Mesenchymal stem cell (in vitro differentiated cells and primary cell): ENCODE results near the gene OXLD1.

ENCODE experiments used
- DNase-seq: peaks from one replicate; pipeline ENCODE4 v3.0.0-alpha.2; 2013
- H2AFZ ChIP-seq: one replicate; pipeline ENCODE4 v1.6.1; 2013; ENCODE audit warnings: low read depth, mild to moderate bottlenecking, control low read depth, inconsistent platforms, low read length, moderate library complexity
- H2AK5ac ChIP-seq: 2 replicates; pipeline ENCODE4 v1.6.1; 2013; ENCODE audit warnings: low read length, moderate library complexity, mild to moderate bottlenecking, inconsistent platforms; ENCODE audit not compliant: severe bottlenecking
- H2BK120ac ChIP-seq: one replicate; pipeline ENCODE4 v1.6.1; 2013; ENCODE audit warnings: low read depth, mild to moderate bottlenecking, inconsistent platforms, low read length, moderate library complexity
- H2BK12ac ChIP-seq, 2 experiments: one replicate each; pipeline ENCODE4 v1.6.1; 2013; ENCODE audit warnings: inconsistent platforms in 2 of 2, low read length in 2 of 2, mild to moderate bottlenecking in 2 of 2, moderate library complexity in 2 of 2, control low read depth in 1 of 2
- H2BK15ac ChIP-seq: one replicate; pipeline ENCODE4 v1.6.1; 2013; ENCODE audit warnings: mild to moderate bottlenecking, low read depth, inconsistent platforms; ENCODE audit not compliant: poor library complexity, severe bottlenecking
- H2BK5ac ChIP-seq: 2 replicates; pipeline ENCODE4 v1.6.1; 2013; ENCODE audit warnings: low read depth, mild to moderate bottlenecking, low read length, control low read depth, inconsistent platforms; ENCODE audit not compliant: poor library complexity, severe bottlenecking
- H3K14ac ChIP-seq, 2 experiments: one replicate each; pipeline ENCODE4 v1.6.1; 2013; ENCODE audit warnings: inconsistent platforms in 2 of 2, low read length in 2 of 2, control low read depth in 1 of 2, mild to moderate bottlenecking in 1 of 2, moderate library complexity in 1 of 2
- H3K18ac ChIP-seq, 2 experiments: one replicate each; pipeline ENCODE4 v1.6.1; 2013; ENCODE audit warnings: inconsistent platforms in 2 of 2, low read length in 2 of 2, control low read depth in 1 of 2, low read depth in 1 of 2, mild to moderate bottlenecking in 1 of 2
- H3K23ac ChIP-seq, 2 experiments: one replicate each; pipeline ENCODE4 v1.6.1; 2013; ENCODE audit warnings: inconsistent platforms in 2 of 2, low read length in 2 of 2, mild to moderate bottlenecking in 2 of 2, moderate library complexity in 2 of 2, control low read depth in 1 of 2
- H3K27ac ChIP-seq: 2 replicates; pipeline ENCODE4 v1.5.1; 2013; ENCODE audit warnings: mild to moderate bottlenecking, moderate library complexity, low read length, control low read depth, inconsistent platforms; ENCODE audit not compliant: poor library complexity, severe bottlenecking
- H3K27me3 ChIP-seq, 2 experiments: 2 replicates each; pipeline versions ENCODE4 v1.6.1 to v1.7.0; 2013; ENCODE audit warnings: low read length in 2 of 2, mild to moderate bottlenecking in 2 of 2, moderate library complexity in 2 of 2, control low read depth in 1 of 2, inconsistent platforms in 1 of 2; ENCODE audit not compliant: control insufficient read depth in 1 of 2, insufficient read depth in 1 of 2
- H3K36me3 ChIP-seq, 2 experiments: 2 replicates each; pipeline versions ENCODE4 v1.6.1 to v1.7.0; 2013; ENCODE audit warnings: low read length in 2 of 2, control low read depth in 1 of 2, inconsistent platforms in 1 of 2, low read depth in 1 of 2, mild to moderate bottlenecking in 1 of 2; ENCODE audit not compliant: insufficient read depth in 2 of 2, control insufficient read depth in 1 of 2
- H3K4ac ChIP-seq, 2 experiments: one replicate each; pipeline ENCODE4 v1.6.1; 2013; ENCODE audit warnings: inconsistent platforms in 2 of 2, low read length in 2 of 2, mild to moderate bottlenecking in 2 of 2, moderate library complexity in 2 of 2, control low read depth in 1 of 2, low read depth in 1 of 2
- H3K4me1 ChIP-seq: 2 replicates; pipeline ENCODE4 v1.6.1; 2013; ENCODE audit warnings: low read depth, low read length, control low read depth; ENCODE audit not compliant: control insufficient read depth, insufficient read depth
- H3K4me2 ChIP-seq: 2 replicates; pipeline ENCODE4 v1.6.1; 2013; ENCODE audit warnings: low read length, mild to moderate bottlenecking, inconsistent platforms; ENCODE audit not compliant: poor library complexity, severe bottlenecking
- H3K4me3 ChIP-seq, 2 experiments: 2 replicates each; pipeline versions ENCODE4 v1.5.1 to v1.7.0; 2013; ENCODE audit warnings: low read length in 2 of 2, mild to moderate bottlenecking in 2 of 2, control low read depth in 1 of 2, low read depth in 1 of 2; ENCODE audit not compliant: insufficient read depth in 1 of 2
- H3K79me1 ChIP-seq: replicated peaks from 2 replicates; pipeline ENCODE4 v1.6.1; 2013; ENCODE audit warnings: mild to moderate bottlenecking, control low read depth, low read length, inconsistent platforms; ENCODE audit not compliant: poor library complexity, severe bottlenecking
- H3K9ac ChIP-seq: 2 replicates; pipeline ENCODE4 v1.7.0; 2013; ENCODE audit warnings: mild to moderate bottlenecking, low read length, moderate library complexity
- H3K9me3 ChIP-seq: 2 replicates; pipeline ENCODE4 v1.7.0; 2013; ENCODE audit warnings: mild to moderate bottlenecking, low read length; ENCODE audit not compliant: control insufficient read depth
- H4K8ac ChIP-seq: one replicate; pipeline ENCODE4 v1.6.1; 2013; ENCODE audit warnings: inconsistent platforms, mild to moderate bottlenecking, low read length, moderate library complexity
- H4K91ac ChIP-seq: one replicate; pipeline ENCODE4 v1.6.1; 2013; ENCODE audit warnings: mild to moderate bottlenecking, low read length, inconsistent platforms
- WGBS: methylation state at CpG from one replicate; pipeline ENCODE4 v1.1.7; 2013; ENCODE audit warnings: mixed read lengths; 5-methylcytosine and 5-hydroxymethylcytosine counted together

OXLD1 gene

GRCh38 chr17:81696218-81696941, 30.0 kb upstream of the OXLD1 start:
- Histone ChIP-seq H3K4me2 (no peak overlapping the region), H2BK15ac (no peak overlapping the region), H3K18ac (no peak overlapping the region), H2AFZ (no peak overlapping the region), H3K4ac (no peak overlapping the region), H3K14ac (no peak overlapping the region), H3K27ac (no peak overlapping the region), H2AK5ac (no peak overlapping the region), H3K4me1 (peaks cover 9% of the 10 kb centered on the region), H3K9ac (no peak overlapping the region), H3K23ac (no peak overlapping the region), H2BK12ac (no peak overlapping the region), H3K27me3 (no peaks in the 10 kb centered on the region), H4K8ac (no peak overlapping the region), H2BK5ac (no peak overlapping the region), H3K79me1 (peaks cover 30% of the 10 kb centered on the region), H3K36me3 (peaks cover 89 to 92% of the 10 kb centered on the region in 2 experiments), H3K9me3 (no peaks in the 10 kb centered on the region), H4K91ac (no peak overlapping the region), H3K4me3 (no peak overlapping the region), H2BK120ac (no peak overlapping the region)
- 96% methylated on average over 40 of the region's 40 CpGs for WGBS
- no peak for DNase-seq

DNA sequence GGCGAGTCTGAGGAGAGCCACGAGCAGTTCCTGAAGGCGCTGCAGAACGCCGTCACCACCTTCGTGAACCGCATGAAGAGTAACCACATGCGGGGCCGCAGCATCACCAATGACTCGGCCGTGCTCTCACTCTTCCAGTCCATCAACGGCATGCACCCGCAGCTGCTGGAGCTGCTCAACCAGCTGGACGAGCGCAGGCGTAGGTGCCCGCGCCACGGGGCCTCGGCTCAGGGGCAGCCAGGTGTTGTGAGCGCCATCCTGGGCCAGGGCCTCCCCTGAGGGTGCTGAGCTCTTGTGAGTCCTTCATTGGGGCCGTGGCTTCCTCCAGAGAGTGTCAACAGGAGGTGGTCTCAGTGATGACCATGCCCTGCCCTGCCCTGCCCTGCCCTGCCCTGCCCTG, 29.4 kb upstream of the OXLD1 start:
- Histone ChIP-seq H3K9me3 (no peaks in the 10 kb centered on the region), H2AFZ (no peak overlapping the region), H3K4ac (no peak overlapping the region), H2BK12ac (no peak overlapping the region), H3K14ac (no peak overlapping the region), H3K79me1 (peaks cover 32% of the 10 kb centered on the region), H3K4me2 (no peak overlapping the region), H2BK15ac (no peak overlapping the region), H2BK120ac (no peak overlapping the region), H3K4me1 (peaks cover 6% of the 10 kb centered on the region), H3K9ac (no peak overlapping the region), H4K8ac (no peak overlapping the region), H2BK5ac (no peak overlapping the region), H3K27me3 (no peaks in the 10 kb centered on the region), H3K18ac (no peak overlapping the region), H4K91ac (no peak overlapping the region), H2AK5ac (no peak overlapping the region), H3K27ac (no peak overlapping the region), H3K4me3 (no peak overlapping the region), H3K36me3 (peaks cover 89 to 92% of the 10 kb centered on the region in 2 experiments), H3K23ac (no peak overlapping the region)
- 98% methylated on average over 22 of the region's 22 CpGs for WGBS
- no peak for DNase-seq

- H2AK5ac ChIP-seq = no peak overlapping the region
- H3K9ac ChIP-seq = no peak overlapping the region
- no peaks in the 10 kb centered on the region for H3K27me3 ChIP-seq
- peaks cover 5% of the 10 kb centered on the region for H3K4me1 ChIP-seq
- DNase-seq = no peak
- H2AFZ ChIP-seq = no peak overlapping the region
- WGBS = 93% methylated on average over 6 of the region's 6 CpGs
- H4K91ac ChIP-seq = no peak overlapping the region
- no peak overlapping the region for H2BK5ac ChIP-seq
- no peaks in the 10 kb centered on the region for H3K9me3 ChIP-seq
- H3K79me1 ChIP-seq = peaks cover 31% of the 10 kb centered on the region
- H3K27ac ChIP-seq = no peak overlapping the region
- H4K8ac ChIP-seq = no peak overlapping the region
- H3K18ac ChIP-seq = no peak overlapping the region
- no peak overlapping the region for H3K23ac ChIP-seq
- H3K4me2 ChIP-seq = no peak overlapping the region
- H3K14ac ChIP-seq = no peak overlapping the region
- H3K36me3 ChIP-seq = peaks cover 91 to 92% of the 10 kb centered on the region in 2 experiments
- H2BK12ac ChIP-seq = no peak overlapping the region
- H3K4ac ChIP-seq = no peak overlapping the region
- no peak overlapping the region for H3K4me3 ChIP-seq
- no peak overlapping the region for H2BK120ac ChIP-seq
- H2BK15ac ChIP-seq = no peak overlapping the region
These were observed 28.8 kb upstream of the OXLD1 start for GRCh38 chr17:81695211-81695610.

DNA sequence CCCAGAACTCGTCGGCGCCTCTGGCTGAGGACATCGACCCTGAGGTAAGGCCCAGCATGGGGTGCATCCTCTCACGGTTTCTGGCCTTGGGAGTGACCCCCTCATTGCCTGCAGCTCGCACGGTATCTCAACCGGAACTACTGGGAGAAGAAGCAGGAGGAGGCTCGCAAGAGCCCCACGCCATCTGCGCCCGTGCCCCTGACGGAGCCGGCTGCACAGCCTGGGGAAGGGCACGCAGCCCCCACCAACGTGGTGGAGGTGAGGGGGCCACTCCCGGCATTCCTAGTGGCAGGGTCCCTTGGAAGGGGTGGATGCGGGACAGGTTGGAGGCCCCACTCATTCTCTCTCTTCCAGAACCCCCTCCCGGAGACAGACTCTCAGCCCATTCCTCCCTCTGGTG, 28.4 kb upstream of the OXLD1 start:
- H2BK12ac ChIP-seq = no peak overlapping the region
- H3K9ac ChIP-seq = no peak overlapping the region
- peaks cover 94% of the 10 kb centered on the region in 2 experiments for H3K36me3 ChIP-seq
- no peak overlapping the region for H3K4ac ChIP-seq
- no peak overlapping the region for H4K91ac ChIP-seq
- no peak overlapping the region for H2AK5ac ChIP-seq
- H2BK5ac ChIP-seq = no peak overlapping the region
- 96% methylated on average over 19 of the region's 19 CpGs for WGBS
- DNase-seq = no peak
- no peak overlapping the region for H2AFZ ChIP-seq
- H3K4me1 ChIP-seq = peaks cover 5% of the 10 kb centered on the region
- no peak overlapping the region for H3K4me2 ChIP-seq
- H3K23ac ChIP-seq = no peak overlapping the region
- H3K14ac ChIP-seq = no peak overlapping the region
- no peak overlapping the region for H3K18ac ChIP-seq
- H2BK120ac ChIP-seq = no peak overlapping the region
- H3K4me3 ChIP-seq = no peak overlapping the region
- no peaks in the 10 kb centered on the region for H3K27me3 ChIP-seq
- H4K8ac ChIP-seq = no peak overlapping the region
- H2BK15ac ChIP-seq = no peak overlapping the region
- peaks cover 31% of the 10 kb centered on the region for H3K79me1 ChIP-seq
- H3K27ac ChIP-seq = no peak overlapping the region
- no peaks in the 10 kb centered on the region for H3K9me3 ChIP-seq
